ENCODE data around the gene NFAT5. TPM values are rescaled to one million over a fixed set of nuclear protein-coding genes. Genes with fewer than 3 reads are reported as not detected.

Gene NFAT5
- total RNA-seq, 2 experiments from 2014 or later: 6.7 to 29.7 TPM

DNA sequence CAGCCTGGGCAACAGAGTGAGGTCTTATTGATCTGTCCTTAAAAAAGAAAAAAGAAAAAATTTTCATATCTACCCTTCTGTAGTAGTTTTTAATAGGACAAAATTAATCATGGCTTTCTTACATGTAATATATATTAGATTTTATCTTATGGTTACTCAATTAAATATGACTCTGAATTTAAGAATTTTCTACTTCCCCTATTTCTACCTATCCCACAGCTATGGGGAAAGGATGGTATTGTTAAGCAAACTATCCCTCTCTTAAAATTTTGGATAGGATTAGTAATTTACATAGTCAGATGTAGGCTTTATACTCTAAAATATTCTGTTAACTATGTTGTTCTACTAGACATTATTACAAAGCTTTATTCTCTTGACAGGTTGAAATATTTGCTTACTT lies 98.1 kb downstream of the NFAT5 start:
- no peaks in the 10 kb centered on the region for H3K9me2 ChIP-seq (ENCODE audit: insufficient read depth, low read length)
- no peak for DNase-seq (ENCODE audit: low spot score)
- no peaks in the 10 kb centered on the region for H3K9me3 ChIP-seq (ENCODE audit: low read length)
- POLR2A ChIA-PET: interaction anchor here (1.0 to 1.4 kb wide), 2 partner anchors 11 kb away, joined by 4 to 6 read pairs; no protein-coding TSS in a partner anchor
- H3K36me3 ChIP-seq (ENCODE audit: insufficient read depth, low read length): peaks cover 25% of the 10 kb centered on the region
- no peak overlapping the region for H3K4me3 ChIP-seq (ENCODE audit: low read depth, low read length, poor library complexity, severe bottlenecking)
- H4K20me1 ChIP-seq (ENCODE audit: insufficient read depth, low read length): no peaks in the 10 kb centered on the region
- H3K4me2 ChIP-seq (ENCODE audit: low read length): no peak overlapping the region
- H3K79me2 ChIP-seq (ENCODE audit: insufficient read depth, low read depth, low read length): no peaks in the 10 kb centered on the region
- TF ChIP-seq EZH2phosphoT487 (IDR thresholded peaks at IDR 0.05; ENCODE audit: borderline replicate concordance, low read depth, low read length): no peak
- TF ChIP-seq, protein P1, sequence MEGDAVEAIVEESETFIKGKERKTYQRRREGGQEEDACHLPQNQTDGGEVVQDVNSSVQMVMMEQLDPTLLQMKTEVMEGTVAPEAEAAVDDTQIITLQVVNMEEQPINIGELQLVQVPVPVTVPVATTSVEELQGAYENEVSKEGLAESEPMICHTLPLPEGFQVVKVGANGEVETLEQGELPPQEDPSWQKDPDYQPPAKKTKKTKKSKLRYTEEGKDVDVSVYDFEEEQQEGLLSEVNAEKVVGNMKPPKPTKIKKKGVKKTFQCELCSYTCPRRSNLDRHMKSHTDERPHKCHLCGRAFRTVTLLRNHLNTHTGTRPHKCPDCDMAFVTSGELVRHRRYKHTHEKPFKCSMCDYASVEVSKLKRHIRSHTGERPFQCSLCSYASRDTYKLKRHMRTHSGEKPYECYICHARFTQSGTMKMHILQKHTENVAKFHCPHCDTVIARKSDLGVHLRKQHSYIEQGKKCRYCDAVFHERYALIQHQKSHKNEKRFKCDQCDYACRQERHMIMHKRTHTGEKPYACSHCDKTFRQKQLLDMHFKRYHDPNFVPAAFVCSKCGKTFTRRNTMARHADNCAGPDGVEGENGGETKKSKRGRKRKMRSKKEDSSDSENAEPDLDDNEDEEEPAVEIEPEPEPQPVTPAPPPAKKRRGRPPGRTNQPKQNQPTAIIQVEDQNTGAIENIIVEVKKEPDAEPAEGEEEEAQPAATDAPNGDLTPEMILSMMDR (conservative IDR thresholded peaks at IDR 0.05; ENCODE audit: low read length): no peak
- no peak overlapping the region for H2AFZ ChIP-seq (ENCODE audit: low read length)
- CTCF ChIA-PET (ENCODE audit: unreplicated experiment): no interaction called here
- H3K27ac ChIP-seq (ENCODE audit: low read depth, low read length, poor library complexity, severe bottlenecking): no peak overlapping the region
- BruUV-seq (replicated peaks): no TSS peak
- intact Hi-C loops (cut with micrococcal nuclease; ENCODE audit: unreplicated experiment): no loop called here
- H3K4me1 ChIP-seq (ENCODE audit: insufficient read depth, low read length, poor library complexity, severe bottlenecking): no peaks in the 10 kb centered on the region

DNA sequence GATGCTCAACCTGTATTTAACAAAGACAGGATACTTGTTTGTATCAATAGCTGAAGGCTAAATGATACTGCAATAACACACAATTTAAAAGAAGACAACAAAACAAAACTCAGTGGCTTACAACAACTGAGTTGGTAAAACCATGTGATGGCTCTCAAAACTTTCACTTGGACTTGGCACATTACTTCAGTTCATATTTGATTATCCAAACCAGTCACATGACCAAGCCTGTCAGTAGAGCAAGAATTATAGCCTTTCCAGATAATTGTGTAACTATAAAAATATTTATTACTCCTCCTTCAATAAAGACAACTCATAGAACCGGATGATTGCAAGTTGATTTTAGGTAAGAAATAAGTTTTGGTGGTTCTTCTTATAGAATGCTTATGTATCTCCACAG lies 103.8 kb downstream of the NFAT5 start:
- Histone ChIP-seq H3K4me3 (ENCODE audit: low read depth, low read length, poor library complexity, severe bottlenecking) (no peak overlapping the region), H3K9me2 (ENCODE audit: insufficient read depth, low read length) (no peaks in the 10 kb centered on the region), H3K4me1 (ENCODE audit: insufficient read depth, low read length, poor library complexity, severe bottlenecking) (no peaks in the 10 kb centered on the region), H2AFZ (ENCODE audit: low read length) (no peak overlapping the region), H3K27ac (ENCODE audit: low read depth, low read length, poor library complexity, severe bottlenecking) (no peak overlapping the region), H3K9me3 (ENCODE audit: low read length) (no peaks in the 10 kb centered on the region), H4K20me1 (ENCODE audit: insufficient read depth, low read length) (no peaks in the 10 kb centered on the region), H3K79me2 (ENCODE audit: insufficient read depth, low read depth, low read length) (no peaks in the 10 kb centered on the region), H3K36me3 (ENCODE audit: insufficient read depth, low read length) (peaks cover 25% of the 10 kb centered on the region), H3K4me2 (ENCODE audit: low read length) (no peak overlapping the region)
- TF ChIP-seq, protein P1 (conservative IDR thresholded peaks at IDR 0.05; ENCODE audit: low read length): no peak
- TF ChIP-seq EZH2phosphoT487 (IDR thresholded peaks at IDR 0.05; ENCODE audit: borderline replicate concordance, low read depth, low read length): no peak
- ChIA-PET CTCF (ENCODE audit: unreplicated experiment) (no interaction called here), POLR2A (interaction anchor here (1.0 to 1.2 kb wide), 2 partner anchors 9 to 17 kb away, joined by 3 to 9 read pairs; no protein-coding TSS in a partner anchor)
- no peak for DNase-seq (ENCODE audit: low spot score)
- intact Hi-C loops (cut with micrococcal nuclease; ENCODE audit: unreplicated experiment): no loop called here
- no TSS peak for BruUV-seq (replicated peaks)

DNA sequence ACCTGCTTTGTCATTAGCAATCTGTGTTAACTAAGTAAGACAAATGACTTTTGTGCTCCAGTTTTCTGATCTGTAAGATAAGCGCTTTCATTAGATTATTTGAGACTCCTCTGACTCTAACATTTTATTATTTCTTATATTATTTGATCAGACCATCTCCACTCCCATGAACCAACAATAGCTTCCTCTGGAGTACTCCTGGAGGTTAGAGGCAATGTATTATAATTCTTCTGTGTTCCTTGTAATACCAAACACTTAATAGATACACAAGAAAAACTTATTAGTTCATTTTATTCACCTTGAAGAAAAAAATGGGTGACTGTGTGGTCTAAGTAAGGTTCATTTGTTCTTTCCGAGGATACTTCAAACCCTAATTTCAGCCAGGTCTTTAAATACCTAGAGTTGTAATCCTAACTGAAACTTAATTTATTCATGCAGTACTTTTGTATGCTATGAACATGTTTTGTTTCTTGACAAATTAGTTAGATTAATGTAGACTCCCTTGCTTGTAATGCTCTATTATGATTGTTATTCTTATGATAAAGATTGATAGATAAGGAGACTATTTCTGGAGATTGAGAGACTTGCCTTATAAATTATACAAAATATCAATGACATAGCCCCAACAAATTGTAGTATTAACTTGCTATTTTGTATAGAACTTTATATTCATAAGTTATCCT lies 106.7 kb downstream of the NFAT5 start:
- peaks cover 46% of the 10 kb centered on the region for H3K36me3 ChIP-seq (ENCODE audit: insufficient read depth, low read length)
- CTCF ChIA-PET (ENCODE audit: unreplicated experiment): no interaction called here
- POLR2A ChIA-PET: no interaction called here
- no peaks in the 10 kb centered on the region for H4K20me1 ChIP-seq (ENCODE audit: insufficient read depth, low read length)
- H3K9me3 ChIP-seq (ENCODE audit: low read length): no peaks in the 10 kb centered on the region
- H2AFZ ChIP-seq (ENCODE audit: low read length): no peak overlapping the region
- no peak overlapping the region for H3K4me2 ChIP-seq (ENCODE audit: low read length)
- H3K27ac ChIP-seq (ENCODE audit: low read depth, low read length, poor library complexity, severe bottlenecking): no peak overlapping the region
- no TSS peak for BruUV-seq (replicated peaks)
- no peaks in the 10 kb centered on the region for H3K9me2 ChIP-seq (ENCODE audit: insufficient read depth, low read length)
- H3K4me3 ChIP-seq (ENCODE audit: low read depth, low read length, poor library complexity, severe bottlenecking): no peak overlapping the region
- DNase-seq (ENCODE audit: low spot score): no peak
- no peaks in the 10 kb centered on the region for H3K79me2 ChIP-seq (ENCODE audit: insufficient read depth, low read depth, low read length)
- TF ChIP-seq, protein P1 (conservative IDR thresholded peaks at IDR 0.05; ENCODE audit: low read length): no peak
- TF ChIP-seq EZH2phosphoT487 (IDR thresholded peaks at IDR 0.05; ENCODE audit: borderline replicate concordance, low read depth, low read length): no peak
- no peaks in the 10 kb centered on the region for H3K4me1 ChIP-seq (ENCODE audit: insufficient read depth, low read length, poor library complexity, severe bottlenecking)
- intact Hi-C loops (cut with micrococcal nuclease; ENCODE audit: unreplicated experiment): no loop called here
